ENCODE data around the gene FLACC1.

Gene FLACC1

DNA sequence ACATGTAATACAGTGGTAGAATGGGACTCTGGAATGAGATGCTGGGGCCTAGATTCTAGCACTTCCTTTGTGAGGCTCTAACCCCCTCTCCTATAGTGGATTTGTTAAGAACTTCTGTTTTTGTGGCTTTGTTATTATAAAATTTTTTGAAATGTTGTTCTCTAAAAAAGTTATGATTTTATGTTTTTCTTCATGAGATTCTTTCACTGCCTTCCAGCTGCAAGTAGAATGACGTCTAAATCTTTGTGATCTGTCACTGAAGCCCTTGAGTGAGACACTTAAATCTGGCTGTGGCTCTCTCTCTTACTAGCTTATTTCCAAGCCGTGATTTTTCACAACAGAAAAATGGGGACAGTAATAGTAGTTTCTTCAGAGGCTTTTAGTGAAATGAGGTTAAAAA lies 95.2 kb downstream of the FLACC1 start:
- Histone ChIP-seq H3K4me1 (ENCODE audit: low read length) (peaks cover 31% of the 10 kb centered on the region), H3K27ac (ENCODE audit: low read length) (peak overlapping the region; percentile 96), H3K4me3 (ENCODE audit: low read length) (peak overlapping the region; percentile 81), H3K27me3 (replicated peaks; ENCODE audit: insufficient read depth, low read length) (no peaks in the 10 kb centered on the region), H3K79me2 (ENCODE audit: low read length) (peaks cover 77% of the 10 kb centered on the region), H3K4me2 (ENCODE audit: low read depth, low read length) (peak overlapping the region; percentile 80), H4K20me1 (ENCODE audit: insufficient read depth, low read length) (peaks cover 20% of the 10 kb centered on the region; the same call in 1 of the 2 replicates), H3F3A (ENCODE audit: insufficient read depth, low read length) (peaks cover 62% of the 10 kb centered on the region), H3K9ac (ENCODE audit: low read length) (peak overlapping the region; percentile 95), H2AFZ (ENCODE audit: low read length) (no peak overlapping the region), H3K9me2 (replicated peaks; ENCODE audit: insufficient read depth, low read length) (no peaks in the 10 kb centered on the region), H3K9me3 (replicated peaks; ENCODE audit: insufficient read depth, low read length) (no peaks in the 10 kb centered on the region), H3K36me3 (replicated peaks; ENCODE audit: insufficient read depth, low read length) (no peaks in the 10 kb centered on the region; the same call in 1 of the 2 replicates)
- DNase-seq = peak; percentile 25
- TF ChIP-seq, protein P1, sequence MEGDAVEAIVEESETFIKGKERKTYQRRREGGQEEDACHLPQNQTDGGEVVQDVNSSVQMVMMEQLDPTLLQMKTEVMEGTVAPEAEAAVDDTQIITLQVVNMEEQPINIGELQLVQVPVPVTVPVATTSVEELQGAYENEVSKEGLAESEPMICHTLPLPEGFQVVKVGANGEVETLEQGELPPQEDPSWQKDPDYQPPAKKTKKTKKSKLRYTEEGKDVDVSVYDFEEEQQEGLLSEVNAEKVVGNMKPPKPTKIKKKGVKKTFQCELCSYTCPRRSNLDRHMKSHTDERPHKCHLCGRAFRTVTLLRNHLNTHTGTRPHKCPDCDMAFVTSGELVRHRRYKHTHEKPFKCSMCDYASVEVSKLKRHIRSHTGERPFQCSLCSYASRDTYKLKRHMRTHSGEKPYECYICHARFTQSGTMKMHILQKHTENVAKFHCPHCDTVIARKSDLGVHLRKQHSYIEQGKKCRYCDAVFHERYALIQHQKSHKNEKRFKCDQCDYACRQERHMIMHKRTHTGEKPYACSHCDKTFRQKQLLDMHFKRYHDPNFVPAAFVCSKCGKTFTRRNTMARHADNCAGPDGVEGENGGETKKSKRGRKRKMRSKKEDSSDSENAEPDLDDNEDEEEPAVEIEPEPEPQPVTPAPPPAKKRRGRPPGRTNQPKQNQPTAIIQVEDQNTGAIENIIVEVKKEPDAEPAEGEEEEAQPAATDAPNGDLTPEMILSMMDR (IDR thresholded peaks at IDR 0.05; ENCODE audit: low read length) = no peak
- TF ChIP-seq EZH2 (optimal IDR thresholded peaks at IDR 0.05; ENCODE audit: low read depth, low read length) = no peak
- no peak for TF ChIP-seq EZH2phosphoT487 (IDR thresholded peaks at IDR 0.05; ENCODE audit: low read length)

DNA sequence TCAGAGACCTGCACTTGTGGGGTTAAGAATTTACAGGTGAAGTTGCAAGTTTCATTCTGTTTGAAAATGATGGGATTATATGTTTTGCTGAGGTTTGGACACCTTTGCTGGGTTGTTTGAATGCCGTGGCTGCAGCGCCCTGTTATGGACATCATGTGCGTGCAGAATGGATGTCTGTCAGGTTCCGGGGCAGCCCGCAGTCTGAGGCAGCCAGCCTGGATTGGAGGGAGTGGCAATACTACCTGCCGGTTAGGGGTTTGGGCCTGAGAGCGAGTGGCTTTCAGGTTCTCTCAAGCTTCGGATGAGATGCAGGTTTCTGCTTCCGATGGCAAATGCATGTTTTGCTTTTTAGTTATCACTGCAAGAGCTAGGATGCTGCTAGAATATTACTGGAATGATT lies 95.7 kb downstream of the FLACC1 start:
- TF ChIP-seq, protein P1 (IDR thresholded peaks at IDR 0.05; ENCODE audit: low read length) = peak; percentile 22
- TF ChIP-seq EZH2 (optimal IDR thresholded peaks at IDR 0.05; ENCODE audit: low read depth, low read length) = no peak
- Histone ChIP-seq H3K27me3 (replicated peaks; ENCODE audit: insufficient read depth, low read length) (no peaks in the 10 kb centered on the region), H3K36me3 (replicated peaks; ENCODE audit: insufficient read depth, low read length) (no peaks in the 10 kb centered on the region; the same call in 1 of the 2 replicates), H3K4me3 (ENCODE audit: low read length) (peak overlapping the region; percentile 81), H3K9me2 (replicated peaks; ENCODE audit: insufficient read depth, low read length) (no peaks in the 10 kb centered on the region), H3K9ac (ENCODE audit: low read length) (peak overlapping the region; percentile 95), H3F3A (ENCODE audit: insufficient read depth, low read length) (peaks cover 67% of the 10 kb centered on the region), H3K79me2 (ENCODE audit: low read length) (peaks cover 75% of the 10 kb centered on the region), H4K20me1 (ENCODE audit: insufficient read depth, low read length) (peaks cover 20% of the 10 kb centered on the region; the same call in 1 of the 2 replicates), H2AFZ (ENCODE audit: low read length) (no peak overlapping the region), H3K4me1 (ENCODE audit: low read length) (peaks cover 35% of the 10 kb centered on the region), H3K27ac (ENCODE audit: low read length) (peak overlapping the region; percentile 96), H3K9me3 (replicated peaks; ENCODE audit: insufficient read depth, low read length) (no peaks in the 10 kb centered on the region), H3K4me2 (ENCODE audit: low read depth, low read length) (peak overlapping the region; percentile 80; the same call in 1 of the 2 replicates)
- DNase-seq = peak; percentile 90

DNA sequence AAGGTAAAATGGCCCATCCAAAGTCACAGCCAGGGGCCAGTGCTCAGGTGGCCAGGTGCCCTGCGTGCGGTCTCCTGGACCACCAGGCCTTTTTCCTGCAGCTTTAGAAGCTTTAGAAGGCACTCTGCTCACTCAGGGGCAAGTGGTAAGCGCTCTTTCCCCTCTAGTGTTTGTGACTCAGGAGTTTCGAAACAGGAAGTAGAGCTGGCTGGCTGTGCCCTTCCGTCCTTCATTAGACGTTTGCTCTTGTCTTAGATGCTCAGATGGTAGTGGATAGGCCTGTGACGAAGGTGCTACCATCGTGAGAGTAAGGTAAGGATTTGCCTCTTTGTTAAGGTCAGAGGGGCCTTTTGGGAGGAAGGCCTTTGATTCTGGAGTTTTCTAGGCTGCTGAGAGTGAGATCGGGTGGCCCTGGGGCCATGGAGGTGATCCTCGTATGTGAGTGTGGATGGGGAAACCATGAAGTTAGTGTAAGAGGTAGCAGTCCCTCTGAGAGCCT lies 96.8 kb downstream of the FLACC1 start, which contains the start of gene CASP8:
TSS of gene CASP8 (plus strand) at position 235 of the 499 bp plus-strand sequence. CDS start 5,951 bp downstream, outside the sequence.
- peak within 1 kb of the TSS; percentile 95 for H3K9ac ChIP-seq (ENCODE audit: low read length)

More for the DNA sequence above, 96.8 kb downstream of the FLACC1 start, which contains the start of gene CASP8:
- Histone ChIP-seq H3F3A (ENCODE audit: insufficient read depth, low read length) (peaks cover 73% of the 10 kb centered on the region), H3K27me3 (replicated peaks; ENCODE audit: insufficient read depth, low read length) (no peaks in the 10 kb centered on the region), H3K4me1 (ENCODE audit: low read length) (peaks cover 35% of the 10 kb centered on the region), H3K27ac (ENCODE audit: low read length) (peak within 1 kb of the TSS; percentile 96), H3K79me2 (ENCODE audit: low read length) (peaks cover 74% of the 10 kb centered on the region), H3K9me2 (replicated peaks; ENCODE audit: insufficient read depth, low read length) (no peaks in the 10 kb centered on the region), H3K9me3 (replicated peaks; ENCODE audit: insufficient read depth, low read length) (no peaks in the 10 kb centered on the region), H3K36me3 (replicated peaks; ENCODE audit: insufficient read depth, low read length) (no peaks in the 10 kb centered on the region), H2AFZ (ENCODE audit: low read length) (no peak within 1 kb of the TSS), H3K4me3 (ENCODE audit: low read length) (peak within 1 kb of the TSS; percentile 81), H3K4me2 (ENCODE audit: low read depth, low read length) (peak within 1 kb of the TSS; percentile 80), H4K20me1 (ENCODE audit: insufficient read depth, low read length) (peaks cover 16% of the 10 kb centered on the region; the same call in 1 of the 2 replicates)
- DNase-seq = peak; percentile 91
- TF ChIP-seq EZH2 (optimal IDR thresholded peaks at IDR 0.05; ENCODE audit: low read depth, low read length) = no peak
- TF ChIP-seq, protein P1 (IDR thresholded peaks at IDR 0.05; ENCODE audit: low read length) = no peak
- no peak for TF ChIP-seq EZH2phosphoT487 (IDR thresholded peaks at IDR 0.05; ENCODE audit: low read length)

All from MM.1S (cell line).